GM21526 (cell line): ENCODE measurements around the gene NAGLU.

Source experiments
- ATAC-seq: cut with Tn5 transposase; IDR thresholded peaks from one replicate; pipeline ENCODE4 v1.9.1; 2021; ENCODE audit warnings: moderate library complexity; ENCODE audit not compliant: unreplicated experiment, low FRiP score

The NAGLU gene

DNA sequence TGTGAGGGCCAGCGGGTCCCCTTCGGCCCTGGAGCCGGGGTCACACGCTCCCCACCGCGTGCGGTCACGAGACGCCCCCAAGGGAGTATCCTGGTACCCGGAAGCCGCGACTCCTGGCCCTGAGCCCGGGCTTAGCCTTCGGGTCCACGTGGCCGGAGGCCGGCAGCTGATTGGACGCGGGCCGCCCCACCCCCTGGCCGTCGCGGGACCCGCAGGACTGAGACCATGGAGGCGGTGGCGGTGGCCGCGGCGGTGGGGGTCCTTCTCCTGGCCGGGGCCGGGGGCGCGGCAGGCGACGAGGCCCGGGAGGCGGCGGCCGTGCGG, at the start of gene NAGLU:
TSS of gene NAGLU (plus strand) at position 194 of the 324 bp plus-strand sequence. CDS start at position 226, 32 bp downstream.
- ATAC-seq: peak; percentile 70

GRCh38 chr17:42488032-42488431, 48.0 kb upstream of the NAGLU start:
- ATAC-seq: no peak

GRCh38 chr17:42493319-42493718, 42.7 kb upstream of the NAGLU start:
- no peak for ATAC-seq

DNA sequence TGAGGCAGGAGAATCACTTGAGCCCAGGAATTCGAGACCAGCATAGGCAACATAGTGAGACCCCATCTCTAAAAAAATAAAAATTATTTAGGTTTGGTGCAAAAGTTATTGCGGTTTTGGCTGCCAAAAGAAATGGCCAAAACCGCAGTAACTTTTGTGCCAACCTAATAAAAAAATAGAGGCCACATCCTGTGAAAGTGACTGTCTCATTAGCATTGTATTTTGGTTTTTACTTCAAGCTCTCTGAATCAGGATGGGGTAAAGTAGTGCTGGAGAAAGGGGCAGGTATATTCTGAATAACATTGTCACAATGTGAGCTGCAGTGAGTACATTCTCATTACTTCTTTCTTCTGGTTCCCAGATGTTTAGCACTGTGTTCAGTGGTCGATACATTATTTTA, 41.4 kb upstream of the NAGLU start:
- ATAC-seq: no peak

DNA sequence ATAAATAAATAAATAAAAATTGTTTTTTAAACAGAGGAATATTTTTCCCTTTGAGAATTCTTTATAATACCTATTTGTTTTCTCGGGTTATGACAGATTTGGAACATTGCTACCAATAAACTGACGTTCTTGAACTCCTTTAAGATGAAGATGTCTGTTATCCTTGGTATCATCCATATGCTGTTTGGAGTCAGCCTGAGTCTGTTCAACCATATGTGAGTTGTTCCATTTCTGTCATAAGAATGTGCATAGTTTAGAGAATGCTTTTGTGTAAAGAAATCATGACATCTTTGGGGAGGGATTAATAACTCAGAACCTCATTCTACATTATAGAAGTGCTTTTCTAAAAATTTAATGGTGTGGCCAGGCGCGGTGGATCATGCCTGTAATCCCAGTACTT, 37.2 kb upstream of the NAGLU start:
- no peak for ATAC-seq

DNA sequence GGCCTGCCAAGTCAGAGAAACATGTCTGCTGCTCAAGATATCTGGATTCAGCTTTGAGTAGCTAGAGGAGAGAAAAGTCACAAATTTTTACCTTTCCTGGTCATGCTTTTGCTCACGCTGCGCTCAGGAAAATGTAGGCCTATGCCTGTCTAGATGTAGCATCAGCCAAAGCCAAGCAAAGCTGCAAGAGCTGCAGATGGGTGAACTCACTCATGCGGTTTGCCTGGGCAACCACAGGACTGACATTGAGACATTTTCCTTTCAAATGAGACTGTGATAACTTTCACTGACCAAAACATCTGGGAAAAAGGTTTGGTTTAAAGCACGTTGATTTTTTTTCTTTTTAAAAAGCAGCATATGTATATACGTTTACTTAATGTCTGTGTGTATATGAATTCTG, 34.0 kb upstream of the NAGLU start:
- ATAC-seq: no peak

DNA sequence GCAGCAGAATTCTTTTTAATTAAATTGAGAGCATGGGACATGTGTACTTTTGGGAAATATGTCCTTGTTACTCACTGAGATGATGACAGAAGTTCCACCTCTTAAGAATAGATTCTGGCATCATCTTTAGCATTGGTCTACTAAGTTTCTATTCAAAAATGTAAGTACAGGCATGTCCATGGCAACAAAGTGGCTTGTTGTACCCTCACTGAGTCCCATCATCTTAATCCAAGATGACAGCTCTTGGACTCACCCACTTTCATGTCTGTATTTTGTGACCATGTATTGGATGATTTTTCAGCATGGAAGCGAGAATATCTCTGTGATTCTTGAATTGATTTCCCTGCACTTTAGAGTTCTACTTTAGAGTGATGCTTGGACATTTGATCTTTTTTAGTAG, 33.1 kb upstream of the NAGLU start:
- ATAC-seq: no peak

DNA sequence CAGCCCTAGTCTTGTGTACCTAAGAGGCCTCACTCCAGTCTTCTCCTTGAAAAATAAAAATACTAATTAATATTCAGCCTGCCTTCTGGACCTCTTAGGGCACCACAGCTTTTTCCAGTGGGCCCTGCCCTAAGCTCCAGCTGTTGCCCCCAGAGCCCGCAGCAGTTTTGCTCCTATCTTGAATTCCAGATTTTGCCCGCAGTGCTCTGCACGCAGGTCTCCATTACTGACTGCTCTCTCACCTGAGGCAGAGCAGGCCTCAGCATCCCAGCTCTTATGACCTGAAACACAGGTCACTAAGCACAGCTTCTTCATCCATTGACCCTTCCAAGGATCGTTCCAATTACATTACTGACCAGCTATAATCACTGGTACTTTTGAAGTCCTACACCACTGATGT, 28.4 kb upstream of the NAGLU start:
- ATAC-seq: no peak

- ATAC-seq: no peak
These were observed 27.4 kb upstream of the NAGLU start for GRCh38 chr17:42508426-42509165.

- no peak for ATAC-seq
These were observed 26.6 kb upstream of the NAGLU start for GRCh38 chr17:42509409-42509808.

GRCh38 chr17:42509841-42510240, 26.2 kb upstream of the NAGLU start:
- no peak for ATAC-seq

DNA sequence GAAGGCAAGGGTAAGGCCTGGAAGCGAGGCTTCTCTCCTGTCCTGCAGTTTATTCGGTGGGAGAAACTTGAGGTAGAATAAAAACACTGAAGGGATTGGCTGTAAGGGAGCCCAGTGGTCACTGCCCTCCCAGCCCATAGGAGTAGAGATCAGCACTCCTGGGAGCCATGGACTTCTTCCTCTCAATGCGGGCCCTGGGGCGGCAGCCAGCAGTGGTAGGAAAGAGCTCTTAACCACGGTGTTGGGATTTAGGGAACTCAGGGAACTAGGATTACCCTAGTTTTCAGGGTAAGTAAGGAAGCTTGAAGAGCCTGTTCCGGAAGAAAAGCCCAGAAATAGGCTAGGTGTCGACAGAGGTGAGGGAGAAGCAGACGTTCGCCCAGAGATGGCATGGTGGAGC, 23.8 kb upstream of the NAGLU start:
- ATAC-seq: no peak

DNA sequence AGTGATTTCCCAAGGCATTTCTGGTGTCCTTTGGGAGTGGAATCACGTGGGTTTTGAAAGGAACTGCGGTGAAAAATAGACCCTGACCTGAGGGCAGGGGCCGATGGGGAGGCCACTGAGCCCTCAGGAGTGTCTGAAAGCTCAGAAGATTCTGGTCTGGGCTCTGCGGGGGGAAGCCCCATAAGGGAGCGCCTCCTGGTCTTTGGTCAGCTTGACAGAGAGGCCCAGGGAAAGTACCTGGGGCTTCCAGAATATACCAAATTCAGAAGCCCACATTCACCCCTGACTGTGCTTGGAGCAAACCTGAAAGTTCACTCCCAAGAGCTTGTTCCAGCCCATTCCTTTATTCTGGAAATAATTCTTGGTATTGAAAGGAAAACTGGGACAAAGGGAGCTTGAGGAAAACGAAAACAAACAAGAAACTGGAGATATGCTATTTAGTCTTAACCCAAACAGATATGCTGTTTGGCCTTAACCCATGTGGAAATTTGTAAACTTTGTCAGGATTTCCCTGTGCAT, 23.2 kb upstream of the NAGLU start:
- ATAC-seq: no peak

DNA sequence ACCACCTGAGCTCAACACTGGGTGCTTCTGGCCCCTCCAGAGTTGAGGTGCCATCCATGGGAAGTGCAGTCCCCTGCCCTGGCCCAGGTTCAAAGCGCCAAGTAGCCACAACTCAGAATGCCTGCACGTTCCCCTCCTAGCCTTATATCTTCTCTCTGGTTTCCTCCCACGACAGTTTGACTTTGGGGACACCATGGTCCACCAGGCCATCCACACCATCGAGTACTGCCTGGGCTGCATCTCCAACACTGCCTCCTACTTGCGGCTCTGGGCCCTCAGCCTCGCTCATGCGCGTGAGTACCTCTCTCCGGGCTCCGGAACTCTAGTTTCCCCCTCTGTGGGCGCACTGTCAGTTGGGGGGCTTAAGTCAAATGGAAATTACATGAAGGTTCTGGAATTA, 22.4 kb upstream of the NAGLU start:
- no peak for ATAC-seq

- ATAC-seq: no peak
These were observed 21.8 kb upstream of the NAGLU start for GRCh38 chr17:42514279-42514678.

GRCh38 chr17:42514867-42515266, 21.2 kb upstream of the NAGLU start:
- no peak for ATAC-seq

GRCh38 chr17:42517516-42517915, 18.5 kb upstream of the NAGLU start:
- ATAC-seq: no peak

- no peak for ATAC-seq
These were observed 17.8 kb upstream of the NAGLU start for GRCh38 chr17:42518046-42518754.

DNA sequence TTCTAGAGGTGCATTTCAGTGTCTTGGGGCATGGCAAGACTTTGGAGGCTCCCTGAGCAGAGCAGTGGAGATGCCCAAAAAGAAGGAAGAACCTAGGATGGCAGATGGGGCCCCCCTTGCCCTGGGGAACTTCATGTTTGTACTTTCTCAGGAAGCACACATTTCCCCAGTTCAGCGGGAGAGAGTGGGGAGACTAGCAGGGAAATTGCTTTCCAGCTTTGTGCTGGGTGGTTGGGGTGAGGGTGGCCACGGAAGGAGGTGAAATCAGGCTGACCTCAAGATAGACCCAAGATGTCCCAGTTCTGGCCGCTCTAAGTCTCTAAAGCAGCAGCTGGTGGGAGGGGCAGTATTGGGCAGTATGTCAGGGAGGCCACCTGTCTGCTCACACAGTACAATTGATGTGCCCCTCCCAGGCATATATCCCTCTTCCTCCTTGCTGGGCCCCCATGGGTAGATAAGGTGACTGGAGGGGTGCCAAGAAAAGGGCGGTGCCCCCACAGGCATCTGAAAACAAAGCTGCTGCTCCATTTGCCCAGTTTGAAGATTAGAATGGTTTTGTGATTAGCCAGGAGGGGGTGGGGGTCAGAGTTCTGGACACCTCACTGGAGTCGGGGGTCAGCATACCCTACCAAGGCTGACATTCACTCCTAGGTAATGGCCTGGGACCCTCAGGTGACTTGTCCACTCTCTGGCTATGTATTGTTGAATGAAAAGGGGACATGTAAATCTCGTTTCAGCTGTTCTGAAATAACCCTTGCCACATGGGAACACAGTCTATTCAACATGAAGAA, 17.1 kb upstream of the NAGLU start:
- no peak for ATAC-seq

GRCh38 chr17:42519546-42520491, 16.2 kb upstream of the NAGLU start:
- ATAC-seq: no peak
